Suprapubic skin (tissue), 4 donors: ENCODE data around the gene SON. TPM values are rescaled to one million over a fixed set of nuclear protein-coding genes. Genes with fewer than 3 reads are reported as not detected.

Experiments
- DNase-seq, 2 donors: peaks; one replicate each; pipeline ENCODE4 v3.0.0-alpha.2; 2019; ENCODE audit warnings: low spot score in 2 of 2
- H3K27ac ChIP-seq: fragments of 200-600 bp; sonication (generic); one replicate; pipeline ENCODE4 v1.5.1; 2019
- H3K27me3 ChIP-seq: fragments of 200-600 bp; sonication (generic); one replicate; pipeline ENCODE4 v1.5.1; 2019
- H3K36me3 ChIP-seq: fragments of 200-600 bp; sonication (generic); one replicate; pipeline ENCODE4 v1.5.1; 2019
- H3K4me1 ChIP-seq: fragments of 200-600 bp; sonication (generic); one replicate; pipeline ENCODE4 v1.5.1; 2019
- H3K4me3 ChIP-seq: fragments of 200-600 bp; sonication (generic); one replicate; pipeline ENCODE4 v1.5.1; 2019; ENCODE audit warnings: mild to moderate bottlenecking
- H3K9me3 ChIP-seq: fragments of 200-600 bp; sonication (generic); one replicate; pipeline ENCODE4 v1.5.1; 2019
- CTCF ChIP-seq, 2 donors: fragments of 200-600 bp in 1 of 2; fragments of 450-650 bp in 1 of 2; sonication (generic) in 1 of 2; IDR thresholded peaks; one replicate each; pipeline ENCODE4 v1.5.1; 2016 to 2019; ENCODE audit warnings: antibody characterized with exemption in 2 of 2, mild to moderate bottlenecking in 1 of 2, moderate library complexity in 1 of 2
- EP300 ChIP-seq: sonication (generic); formaldehyde crosslinking; IDR thresholded peaks from one replicate; pipeline ENCODE4 v1.6.1; 2017; ENCODE audit warnings: antibody characterized with exemption
- POLR2A ChIP-seq, 2 donors: fragments of 450-650 bp; IDR thresholded peaks; one replicate each; pipeline ENCODE4 v1.6.1; 2017; ENCODE audit warnings: antibody characterized with exemption in 2 of 2, mild to moderate bottlenecking in 2 of 2, moderate library complexity in 2 of 2
- POLR2AphosphoS5 ChIP-seq, 3 donors: sonication (generic); formaldehyde crosslinking; IDR thresholded peaks; one replicate each; pipeline ENCODE4 v1.6.1; 2017; ENCODE audit warnings: antibody characterized with exemption in 3 of 3
- WGBS: methylation state at CpG from one replicate; pipeline ENCODE4 v1.1.5; 2018; 5-methylcytosine and 5-hydroxymethylcytosine counted together
- total RNA-seq, 4 donors: library from RNA; depleted of rRNA; stranded (reverse); fragments of >200 nt; gene quantifications; one replicate each; pipeline ENCODE4 v1.1.0, GENCODE V29; 2016

The SON gene
- total RNA-seq, 4 donors from 2014 or later, result 217 to 417 (median 313) TPM

DNA sequence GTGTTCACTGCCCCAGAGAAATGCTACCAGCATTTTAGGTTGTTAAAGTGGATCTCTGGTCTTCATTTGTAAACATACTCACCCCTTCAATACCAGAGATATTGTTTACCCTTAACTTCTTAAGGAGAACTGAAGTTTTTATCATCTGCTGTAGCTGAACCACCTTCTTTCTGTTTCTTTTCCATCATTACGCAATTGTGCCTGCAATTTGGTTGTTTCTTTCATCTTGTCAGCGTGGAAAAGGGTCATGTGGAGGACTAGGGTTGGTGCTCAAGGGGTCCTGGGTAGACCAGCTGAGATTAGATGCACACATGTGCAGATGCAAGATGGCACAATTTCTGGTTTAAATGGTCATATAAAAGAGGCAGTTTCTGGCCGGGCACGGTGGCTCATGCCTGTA, 23.9 kb upstream of the SON start:
- H3K27me3 ChIP-seq, result no peaks in the 10 kb centered on the region
- WGBS, result 98% methylated on average over 4 of the region's 4 CpGs
- TF ChIP-seq CTCF (IDR thresholded peaks at IDR 0.05) (no peak), POLR2AphosphoS5 (IDR thresholded peaks at IDR 0.05) (no peak), EP300 (no peak), POLR2A (IDR thresholded peaks at IDR 0.05) (no peak)
- H3K4me3 ChIP-seq, result no peak overlapping the region
- no peak overlapping the region for H3K27ac ChIP-seq
- no peaks in the 10 kb centered on the region for H3K4me1 ChIP-seq
- no peaks in the 10 kb centered on the region for H3K9me3 ChIP-seq
- DNase-seq, result no peak
- peaks cover 71% of the 10 kb centered on the region for H3K36me3 ChIP-seq

- TF ChIP-seq POLR2A (IDR thresholded peaks at IDR 0.05), result no peak
- TF ChIP-seq POLR2AphosphoS5 (IDR thresholded peaks at IDR 0.05), result no peak
- no peak for DNase-seq
- Histone ChIP-seq H3K9me3 (no peaks in the 10 kb centered on the region), H3K4me3 (no peak overlapping the region), H3K27me3 (no peaks in the 10 kb centered on the region), H3K36me3 (peaks cover 52% of the 10 kb centered on the region), H3K27ac (no peak overlapping the region), H3K4me1 (no peaks in the 10 kb centered on the region)
- 91% methylated on average over 5 of the region's 5 CpGs for WGBS
These were observed 20.4 kb upstream of the SON start for GRCh38 chr21:33522297-33522952.

GRCh38 chr21:33522953-33523349, 19.9 kb upstream of the SON start:
- Histone ChIP-seq H3K27me3 (no peaks in the 10 kb centered on the region), H3K4me1 (no peaks in the 10 kb centered on the region), H3K36me3 (peaks cover 52% of the 10 kb centered on the region), H3K27ac (no peak overlapping the region), H3K9me3 (no peaks in the 10 kb centered on the region), H3K4me3 (no peak overlapping the region)
- no peak for DNase-seq
- 71% methylated on average over 1 of the region's 1 CpG for WGBS
- TF ChIP-seq POLR2A (IDR thresholded peaks at IDR 0.05) (no peak), EP300 (no peak), CTCF (IDR thresholded peaks at IDR 0.05) (no peak), POLR2AphosphoS5 (IDR thresholded peaks at IDR 0.05) (no peak)

DNA sequence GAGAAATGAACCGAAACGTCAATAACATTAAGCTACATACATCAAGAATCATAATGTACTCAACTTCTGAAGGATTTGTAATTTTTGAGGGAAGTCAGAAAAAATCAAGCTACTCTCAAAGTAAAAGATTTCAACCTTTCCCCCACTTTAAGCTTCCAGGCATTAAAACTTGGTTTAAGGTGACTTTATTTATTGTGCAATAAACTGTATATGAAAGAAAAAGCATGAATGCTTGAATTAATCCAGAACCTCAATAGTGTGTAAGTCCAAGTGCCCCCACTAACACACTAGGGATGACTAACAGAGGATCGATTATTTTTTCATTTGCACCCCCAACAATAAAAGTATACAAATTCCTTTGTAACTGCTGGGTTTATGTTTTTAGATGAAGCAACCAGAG, 11.8 kb upstream of the SON start:
- no peak for DNase-seq
- Histone ChIP-seq H3K4me1 (no peaks in the 10 kb centered on the region), H3K27me3 (no peaks in the 10 kb centered on the region), H3K27ac (no peak overlapping the region), H3K9me3 (no peaks in the 10 kb centered on the region), H3K4me3 (no peak overlapping the region), H3K36me3 (peaks cover 90% of the 10 kb centered on the region)
- no peak for TF ChIP-seq POLR2AphosphoS5 (IDR thresholded peaks at IDR 0.05)
- 88% methylated on average over 3 of the region's 3 CpGs for WGBS

DNA sequence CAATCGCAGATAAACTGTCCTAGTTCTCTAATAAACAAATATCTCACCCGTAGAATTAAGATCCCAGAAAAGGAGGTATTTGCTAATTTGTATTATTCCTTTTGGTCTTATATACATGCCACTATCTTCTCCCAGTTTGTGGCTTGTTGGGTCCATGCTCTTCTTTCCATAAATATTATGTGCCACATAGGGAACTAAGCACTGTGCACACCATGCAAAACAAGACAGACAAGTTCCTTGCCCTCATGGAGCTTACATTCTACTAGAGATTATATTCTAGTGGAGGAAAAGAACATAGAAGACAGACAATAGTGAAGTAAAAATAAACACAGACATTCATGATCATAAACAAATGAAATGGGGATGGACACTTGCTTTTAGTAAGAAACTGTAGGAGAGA, 5.6 kb upstream of the SON start:
- DNase-seq, result no peak
- H3K27ac ChIP-seq, result no peak overlapping the region
- H3K4me1 ChIP-seq, result peaks cover 16% of the 10 kb centered on the region
- H3K27me3 ChIP-seq, result no peaks in the 10 kb centered on the region
- WGBS, result 99% methylated on average over 2 of the region's 2 CpGs
- H3K36me3 ChIP-seq, result peaks cover 67% of the 10 kb centered on the region
- no peak overlapping the region for H3K4me3 ChIP-seq
- TF ChIP-seq CTCF (IDR thresholded peaks at IDR 0.05) (no peak), EP300 (no peak), POLR2AphosphoS5 (IDR thresholded peaks at IDR 0.05) (no peak), POLR2A (IDR thresholded peaks at IDR 0.05) (no peak)
- H3K9me3 ChIP-seq, result no peaks in the 10 kb centered on the region

GRCh38 chr21:33539616-33540015, 3.2 kb upstream of the SON start:
- no peak for TF ChIP-seq POLR2A (IDR thresholded peaks at IDR 0.05)
- no peak for TF ChIP-seq POLR2AphosphoS5 (IDR thresholded peaks at IDR 0.05)
- TF ChIP-seq CTCF (IDR thresholded peaks at IDR 0.05), result no peak
- TF ChIP-seq EP300, result no peak
- peaks cover 43% of the 10 kb centered on the region for H3K36me3 ChIP-seq
- 83% methylated on average over 4 of the region's 4 CpGs for WGBS

More at GRCh38 chr21:33539616-33540015, 3.2 kb upstream of the SON start:
- Histone ChIP-seq H3K4me1 (peaks cover 22% of the 10 kb centered on the region), H3K27ac (no peak overlapping the region), H3K27me3 (no peaks in the 10 kb centered on the region), H3K9me3 (no peaks in the 10 kb centered on the region), H3K4me3 (no peak overlapping the region)
- DNase-seq, result no peak
